Activated naive CD4-positive, alpha-beta T cell (primary cell): ENCODE data around the gene NT5DC1.

Source experiments
- DNase-seq, 4 experiments: peaks; one replicate each; lab custom pipeline; 2025; lab: John Stamatoyannopoulos, UW

NT5DC1 gene

DNA sequence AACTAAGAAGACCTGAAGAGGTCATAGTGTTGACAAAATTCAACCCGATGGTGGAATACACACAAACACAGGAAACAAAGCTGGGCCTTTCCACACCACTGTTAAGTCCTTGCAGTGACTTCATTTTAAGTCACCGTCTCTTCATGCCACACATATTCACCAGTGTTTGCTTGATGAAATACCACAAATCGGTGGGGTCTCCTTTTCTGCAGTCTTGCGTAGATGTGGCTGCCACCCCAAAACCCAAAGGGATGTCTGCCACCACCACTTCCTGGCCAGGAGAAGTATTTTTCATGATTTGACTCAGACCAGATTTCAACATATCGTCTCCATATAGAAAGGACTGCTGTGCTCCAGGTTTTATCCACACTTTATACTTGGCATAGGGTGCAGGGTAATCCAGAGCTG is 36.3 kb downstream of the NT5DC1 start:
- DNase-seq: no peak

DNA sequence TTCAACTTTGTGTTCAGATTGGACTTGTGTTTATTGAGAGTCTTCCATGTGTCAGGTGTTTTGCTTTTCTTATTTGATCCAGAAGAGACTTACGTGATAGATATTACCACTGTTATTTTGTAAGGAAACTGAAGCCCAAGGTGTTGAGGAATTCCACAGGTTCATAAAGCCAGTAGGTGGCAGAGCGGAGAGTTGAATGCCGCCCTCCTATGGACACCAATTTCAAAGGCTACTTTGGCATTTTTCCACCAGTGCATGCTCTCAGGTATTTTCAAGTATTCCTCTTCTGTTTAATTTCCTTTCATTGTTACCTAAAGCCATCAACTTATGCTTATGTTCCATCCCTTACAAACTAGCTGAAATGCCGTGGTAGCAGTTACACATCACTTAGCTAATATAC is 39.3 kb downstream of the NT5DC1 start:
- no peak for DNase-seq

GRCh38 chr6:116144605-116145004 is 44.0 kb downstream of the NT5DC1 start:
- DNase-seq: no peak

GRCh38 chr6:116145803-116146675 is 45.4 kb downstream of the NT5DC1 start:
- DNase-seq: no peak

DNA sequence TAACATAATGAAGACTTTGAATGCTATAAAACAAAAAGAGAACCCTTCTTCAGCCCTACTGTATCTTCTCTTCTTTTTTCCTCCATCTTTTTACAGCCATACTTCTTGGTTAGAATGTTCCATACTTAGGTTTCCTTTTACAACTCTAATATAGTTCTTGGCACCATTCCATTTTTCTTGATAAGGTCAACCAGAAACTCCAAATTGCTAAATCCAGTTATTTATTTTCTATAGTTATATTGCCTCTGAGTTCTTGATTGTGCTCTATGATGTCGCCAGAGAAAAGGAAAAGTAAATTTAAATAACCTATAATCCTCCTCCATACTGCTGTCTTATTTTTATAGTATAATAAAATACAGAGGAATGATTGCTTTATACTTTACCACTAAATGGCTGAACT is 52.0 kb downstream of the NT5DC1 start:
- DNase-seq: no peak

DNA sequence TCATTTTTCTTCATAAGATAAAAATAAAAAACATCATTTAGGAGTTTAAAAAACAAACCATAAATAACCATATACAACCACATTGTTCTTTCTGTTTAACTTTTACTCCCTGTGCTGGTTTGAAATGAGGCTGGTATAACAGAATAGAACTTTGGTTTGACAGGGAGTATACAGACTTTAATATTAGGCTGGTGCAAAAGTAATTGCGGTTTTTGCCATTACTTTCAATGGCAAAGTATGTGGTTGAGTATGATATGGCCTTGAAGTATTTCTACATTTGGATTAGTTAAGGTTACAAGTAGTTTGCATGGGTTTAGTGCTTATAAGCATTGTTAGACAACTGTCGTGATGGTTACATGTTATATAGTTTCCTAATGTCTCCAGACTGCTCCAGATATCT is 54.2 kb downstream of the NT5DC1 start:
- no peak for DNase-seq

DNA sequence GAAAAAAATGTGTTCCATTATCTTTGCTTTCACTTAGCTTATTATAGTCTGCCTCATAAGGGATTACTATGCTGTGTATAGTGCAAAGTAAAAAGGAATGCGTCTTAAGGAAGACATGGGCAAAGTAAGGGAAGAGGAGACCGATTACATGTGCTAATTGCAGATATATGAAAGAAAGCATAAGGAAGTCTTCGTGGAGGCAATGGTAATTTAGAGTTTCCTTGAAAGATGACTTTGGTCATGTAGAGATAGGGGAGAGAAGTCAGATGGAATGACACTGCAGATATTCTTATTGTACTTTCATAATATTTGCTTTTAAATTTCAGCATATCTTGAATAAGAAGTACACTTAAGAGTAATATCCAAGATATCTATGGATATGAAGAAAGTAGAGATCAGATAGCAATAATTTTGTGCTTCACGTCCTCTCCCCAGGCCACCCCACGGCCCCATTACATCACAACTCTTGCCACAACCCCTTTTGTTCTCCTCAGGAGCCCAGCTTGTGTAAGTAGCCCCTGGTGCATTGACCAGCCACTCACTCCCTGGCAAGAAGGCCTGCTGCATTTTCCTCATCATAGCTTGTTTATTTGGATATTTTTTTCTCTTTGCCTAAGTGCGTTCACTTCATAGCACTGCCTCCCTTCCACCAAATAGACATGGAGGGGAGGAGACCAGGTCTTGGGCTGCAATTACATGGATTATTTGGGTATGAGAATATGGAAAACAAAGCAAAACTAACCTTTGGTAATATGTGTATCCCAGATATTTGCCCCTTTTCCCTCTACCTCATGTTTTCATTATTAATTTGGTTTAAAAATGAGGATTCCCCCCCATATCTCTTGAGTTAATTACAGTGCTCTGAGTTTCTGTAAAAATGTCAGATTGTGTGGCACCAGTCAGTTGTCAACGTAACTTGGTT is 56.0 kb downstream of the NT5DC1 start:
- DNase-seq: no peak

DNA sequence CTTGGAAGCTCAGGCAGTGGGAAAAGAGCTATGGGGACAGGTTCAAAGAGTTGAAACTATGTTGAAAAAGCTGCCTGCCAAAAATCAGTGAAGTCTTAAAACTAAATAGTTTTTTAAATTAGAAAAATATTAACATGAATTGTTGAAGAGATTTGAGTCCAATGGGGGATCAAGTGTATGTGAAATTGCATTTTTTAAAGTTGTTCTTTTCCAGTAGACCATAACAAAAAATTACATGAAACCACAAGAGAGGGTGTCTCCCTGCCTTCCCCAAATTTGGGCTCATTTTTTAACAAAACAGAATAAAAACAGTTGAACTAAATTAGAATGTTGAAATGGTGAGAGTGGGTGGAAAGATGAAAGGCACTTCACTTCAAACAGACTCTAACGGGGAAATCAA is 56.7 kb downstream of the NT5DC1 start:
- no peak for DNase-seq

DNA sequence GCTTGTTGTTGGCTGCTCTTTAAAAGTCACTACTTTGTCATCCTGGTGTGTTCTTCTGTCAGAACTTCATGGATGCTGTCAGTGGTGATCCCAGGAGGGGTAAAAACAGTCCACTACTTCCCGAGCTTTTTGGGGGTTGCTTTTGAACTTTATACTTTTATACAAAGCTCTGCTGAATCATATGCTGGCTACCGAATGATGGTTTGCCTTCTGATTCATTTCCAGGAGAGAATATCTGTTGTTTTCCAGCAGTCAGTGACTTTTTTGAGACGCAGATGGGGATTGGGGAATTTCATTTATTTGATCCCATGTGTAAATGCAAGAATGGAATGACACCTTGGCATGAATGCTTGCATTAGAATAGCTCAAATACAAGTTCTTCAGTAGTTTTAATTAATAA is 58.0 kb downstream of the NT5DC1 start:
- no peak for DNase-seq

DNA sequence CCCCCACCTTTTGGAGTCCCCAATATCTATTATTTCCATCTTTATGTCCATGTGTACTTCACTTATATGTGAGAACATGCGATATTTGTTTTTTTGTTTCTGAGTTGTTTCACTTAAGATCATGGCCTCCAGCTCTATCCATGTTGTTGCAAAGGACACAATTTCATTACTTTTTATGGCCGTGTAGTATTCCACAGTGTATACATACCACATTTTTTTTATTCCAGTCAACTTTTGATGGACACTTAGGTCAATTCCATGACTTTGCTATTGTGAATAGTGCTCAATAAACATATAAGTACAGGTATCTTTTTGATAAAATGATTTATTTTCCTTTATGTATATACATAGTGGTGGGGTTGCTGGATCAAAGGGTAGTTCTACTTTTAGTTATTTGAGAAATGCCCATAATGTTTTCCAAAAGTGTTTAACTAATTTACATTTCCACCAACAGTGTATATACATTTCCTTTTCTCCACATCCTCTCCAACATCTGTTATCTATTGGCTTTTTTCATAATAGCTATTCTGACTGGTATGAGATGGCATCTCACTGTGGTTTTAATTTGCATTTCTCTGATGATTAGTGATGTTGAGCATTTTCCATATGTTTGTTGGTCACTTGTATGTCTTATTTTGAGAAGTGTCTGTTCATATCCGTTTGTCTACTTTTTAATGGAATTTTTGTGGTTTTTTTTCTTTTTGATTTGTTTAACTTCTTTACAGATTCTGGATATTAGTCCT is 59.3 kb downstream of the NT5DC1 start:
- no peak for DNase-seq

DNA sequence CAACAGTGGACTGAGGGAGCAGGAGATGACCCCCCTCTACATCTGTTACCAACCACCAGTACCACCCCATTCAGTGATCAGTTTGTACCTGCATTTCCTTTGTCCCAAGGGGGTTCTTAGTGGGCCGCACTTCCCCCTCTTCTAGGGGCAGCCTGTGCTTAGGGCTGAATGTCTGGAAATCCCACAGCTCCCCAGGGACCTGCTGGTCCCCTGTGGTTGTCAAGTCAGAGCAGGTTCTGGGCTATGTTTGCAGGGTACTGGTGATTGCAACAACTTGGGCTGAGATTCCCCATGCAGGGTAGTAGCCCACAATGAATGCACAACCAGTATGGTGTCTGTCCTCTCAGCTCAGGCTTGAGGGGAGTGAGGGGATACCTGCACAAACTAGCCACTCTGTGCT is 64.9 kb downstream of the NT5DC1 start:
- no peak for DNase-seq

DNA sequence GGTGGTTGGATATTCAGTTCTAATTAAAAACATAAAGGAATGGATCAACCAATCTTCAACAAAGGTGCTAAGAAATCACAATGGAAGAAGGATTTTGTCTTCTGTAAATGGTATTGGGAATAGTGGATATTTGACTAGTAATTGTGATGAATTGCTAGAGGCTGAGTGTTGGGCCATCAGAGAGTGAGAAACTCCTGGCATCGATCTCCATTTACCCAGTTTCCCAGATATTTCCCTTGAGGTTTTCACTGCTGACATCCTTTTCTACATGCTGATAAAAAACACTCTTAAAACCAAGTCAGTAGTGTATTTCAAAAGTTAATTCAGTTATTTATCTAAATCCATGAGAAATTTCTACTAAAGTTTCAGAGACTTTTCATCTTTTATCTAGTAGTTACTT is 65.7 kb downstream of the NT5DC1 start:
- no peak for DNase-seq

DNA sequence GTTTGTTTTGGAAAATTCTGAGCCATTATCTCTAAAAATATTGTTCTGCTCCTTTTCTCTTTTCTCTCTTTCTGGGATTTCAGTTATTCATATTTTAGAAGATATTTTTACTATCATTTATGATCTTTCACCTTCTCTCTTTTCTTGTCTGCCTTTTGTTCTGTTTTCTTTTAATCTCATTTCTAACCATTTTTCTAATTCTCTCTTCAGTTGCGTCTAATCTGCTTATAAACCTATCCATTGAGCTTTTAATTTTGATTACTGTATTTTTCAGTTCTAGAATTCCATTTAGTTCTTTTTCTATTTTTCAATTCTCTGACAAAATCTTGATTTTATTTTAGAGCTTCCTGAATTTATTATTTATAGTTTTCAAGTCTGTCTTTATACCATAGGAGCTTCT is 67.5 kb downstream of the NT5DC1 start:
- no peak for DNase-seq

DNA sequence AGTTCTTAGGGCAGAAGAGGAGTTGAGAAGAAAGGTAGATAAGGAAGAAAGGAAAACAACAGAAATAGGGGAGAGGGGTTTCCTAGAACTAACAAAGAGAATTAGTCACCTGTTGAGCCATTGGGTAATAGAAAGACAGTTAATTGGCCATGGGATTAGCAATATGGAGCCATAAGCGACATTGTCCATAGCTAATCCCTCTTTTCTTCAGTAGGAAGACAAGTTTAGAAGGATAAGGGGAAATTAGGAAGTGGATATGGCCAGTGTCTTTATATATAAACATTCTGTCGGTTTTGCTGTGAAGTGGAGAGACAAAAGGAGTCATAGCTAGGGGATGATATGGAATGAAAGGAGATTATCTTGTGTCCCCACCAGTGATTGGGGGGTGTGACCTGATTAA is 69.2 kb downstream of the NT5DC1 start:
- no peak for DNase-seq

GRCh38 chr6:116170358-116171057 is 69.9 kb downstream of the NT5DC1 start:
- no peak for DNase-seq

- DNase-seq: no peak
These were observed 73.3 kb downstream of the NT5DC1 start for GRCh38 chr6:116173928-116174327.

GRCh38 chr6:116175344-116175743 is 74.7 kb downstream of the NT5DC1 start:
- DNase-seq: no peak

DNA sequence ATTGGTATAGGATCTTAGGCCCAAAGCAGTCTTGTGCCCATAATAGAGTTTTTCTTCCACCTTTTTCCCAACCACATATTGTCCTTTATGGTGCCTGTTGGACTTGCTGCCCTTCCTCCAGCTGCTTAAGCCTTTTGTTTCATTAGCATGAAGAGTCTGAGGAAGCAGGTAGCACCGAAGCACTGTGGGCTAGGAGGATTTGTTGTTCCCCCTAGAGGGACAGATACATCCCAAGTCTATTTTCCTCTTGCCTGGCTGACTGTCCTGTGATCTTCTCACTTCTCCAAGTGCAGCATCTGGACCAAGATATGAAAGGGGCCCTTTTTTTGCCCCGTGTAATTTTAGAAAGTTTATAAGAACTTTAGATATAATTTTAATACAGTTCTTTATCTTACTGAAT is 75.9 kb downstream of the NT5DC1 start:
- no peak for DNase-seq

- no peak for DNase-seq
These were observed 79.7 kb downstream of the NT5DC1 start for GRCh38 chr6:116180375-116180774.

- no peak for DNase-seq
These were observed 88.8 kb downstream of the NT5DC1 start for GRCh38 chr6:116189472-116189871.

GRCh38 chr6:116190550-116190949 is 89.9 kb downstream of the NT5DC1 start:
- DNase-seq: no peak

- no peak for DNase-seq
These were observed 91.2 kb downstream of the NT5DC1 start for GRCh38 chr6:116191881-116192280.
